Keratinocyte (primary cell): ENCODE data around the gene SIGLEC1.

Experiments
- CTCF ChIP-seq, 3 experiments: IDR thresholded peaks in 1 of 3; conservative IDR thresholded peaks in 1 of 3; optimal IDR thresholded peaks in 1 of 3; 2 replicates in 2 of 3; 3 replicates in 1 of 3; pipeline versions ENCODE3 to v1.5.1; 2011; ENCODE audit warnings: low read length in 3 of 3, mild to moderate bottlenecking in 3 of 3, moderate library complexity in 2 of 3, control low read depth in 1 of 3, inconsistent platforms in 1 of 3; ENCODE audit not compliant: insufficient read depth in 2 of 3; ENCODE audit errors: extremely low read depth in 1 of 3
- EZH2 ChIP-seq: IDR thresholded peaks from one replicate; pipeline ENCODE4 v1.6.1; 2012; ENCODE audit warnings: inconsistent platforms, mild to moderate bottlenecking, low read length, moderate library complexity

- TF ChIP-seq CTCF (optimal IDR thresholded peaks at IDR 0.05 in 1 of 3, IDR thresholded peaks at IDR 0.05 in 1 of 3, conservative IDR thresholded peaks at IDR 0.05 in 1 of 3; ENCODE audit: extremely low read depth in 1 of 3, insufficient read depth in 2 of 3, low read length in 3 of 3) (no peak), EZH2 (no peak)
Measured at GRCh38 chr20:3755814-3756480, 43.5 kb upstream of the SIGLEC1 start.
